Measurements from ENCODE around the gene IFNB1. TPM values are rescaled to one million over a fixed set of nuclear protein-coding genes. Genes with fewer than 3 reads are reported as not detected.

Gene IFNB1
- total RNA-seq, 1 experiment from 2014 or later, result not detected

DNA sequence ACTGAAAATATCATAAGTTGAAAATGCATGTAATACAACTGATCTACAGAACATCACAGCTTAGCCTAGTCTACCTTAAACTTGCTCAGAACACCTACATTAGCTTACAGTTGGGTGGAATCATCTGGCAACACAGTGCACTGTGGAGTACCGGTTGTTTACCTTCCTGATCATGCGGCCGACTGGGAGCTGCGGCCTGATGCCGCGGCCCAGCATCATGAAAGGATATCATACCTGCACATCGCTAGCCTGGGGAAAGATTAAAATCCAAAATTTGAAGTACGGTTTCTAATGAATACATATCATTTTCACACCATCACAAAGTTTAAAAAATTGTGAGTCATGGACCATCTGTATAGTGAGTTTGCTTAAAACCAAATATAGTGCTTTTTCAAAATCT lies 48.1 kb downstream of the IFNB1 start (continued):
- TF ChIP-seq, protein P1, sequence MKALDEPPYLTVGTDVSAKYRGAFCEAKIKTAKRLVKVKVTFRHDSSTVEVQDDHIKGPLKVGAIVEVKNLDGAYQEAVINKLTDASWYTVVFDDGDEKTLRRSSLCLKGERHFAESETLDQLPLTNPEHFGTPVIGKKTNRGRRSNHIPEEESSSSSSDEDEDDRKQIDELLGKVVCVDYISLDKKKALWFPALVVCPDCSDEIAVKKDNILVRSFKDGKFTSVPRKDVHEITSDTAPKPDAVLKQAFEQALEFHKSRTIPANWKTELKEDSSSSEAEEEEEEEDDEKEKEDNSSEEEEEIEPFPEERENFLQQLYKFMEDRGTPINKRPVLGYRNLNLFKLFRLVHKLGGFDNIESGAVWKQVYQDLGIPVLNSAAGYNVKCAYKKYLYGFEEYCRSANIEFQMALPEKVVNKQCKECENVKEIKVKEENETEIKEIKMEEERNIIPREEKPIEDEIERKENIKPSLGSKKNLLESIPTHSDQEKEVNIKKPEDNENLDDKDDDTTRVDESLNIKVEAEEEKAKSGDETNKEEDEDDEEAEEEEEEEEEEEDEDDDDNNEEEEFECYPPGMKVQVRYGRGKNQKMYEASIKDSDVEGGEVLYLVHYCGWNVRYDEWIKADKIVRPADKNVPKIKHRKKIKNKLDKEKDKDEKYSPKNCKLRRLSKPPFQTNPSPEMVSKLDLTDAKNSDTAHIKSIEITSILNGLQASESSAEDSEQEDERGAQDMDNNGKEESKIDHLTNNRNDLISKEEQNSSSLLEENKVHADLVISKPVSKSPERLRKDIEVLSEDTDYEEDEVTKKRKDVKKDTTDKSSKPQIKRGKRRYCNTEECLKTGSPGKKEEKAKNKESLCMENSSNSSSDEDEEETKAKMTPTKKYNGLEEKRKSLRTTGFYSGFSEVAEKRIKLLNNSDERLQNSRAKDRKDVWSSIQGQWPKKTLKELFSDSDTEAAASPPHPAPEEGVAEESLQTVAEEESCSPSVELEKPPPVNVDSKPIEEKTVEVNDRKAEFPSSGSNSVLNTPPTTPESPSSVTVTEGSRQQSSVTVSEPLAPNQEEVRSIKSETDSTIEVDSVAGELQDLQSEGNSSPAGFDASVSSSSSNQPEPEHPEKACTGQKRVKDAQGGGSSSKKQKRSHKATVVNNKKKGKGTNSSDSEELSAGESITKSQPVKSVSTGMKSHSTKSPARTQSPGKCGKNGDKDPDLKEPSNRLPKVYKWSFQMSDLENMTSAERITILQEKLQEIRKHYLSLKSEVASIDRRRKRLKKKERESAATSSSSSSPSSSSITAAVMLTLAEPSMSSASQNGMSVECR (CRISPR knock-in tag; IDR thresholded peaks at IDR 0.05; ENCODE audit: borderline replicate concordance), result no peak
- TF ChIP-seq GRHL2 (CRISPR knock-in tag; IDR thresholded peaks at IDR 0.05; ENCODE audit: insufficient replicate concordance, severe bottlenecking) (no peak), ZNF396 (CRISPR knock-in tag; IDR thresholded peaks at IDR 0.05; ENCODE audit: borderline replicate concordance) (no peak)
- TF ChIP-seq, protein P2, sequence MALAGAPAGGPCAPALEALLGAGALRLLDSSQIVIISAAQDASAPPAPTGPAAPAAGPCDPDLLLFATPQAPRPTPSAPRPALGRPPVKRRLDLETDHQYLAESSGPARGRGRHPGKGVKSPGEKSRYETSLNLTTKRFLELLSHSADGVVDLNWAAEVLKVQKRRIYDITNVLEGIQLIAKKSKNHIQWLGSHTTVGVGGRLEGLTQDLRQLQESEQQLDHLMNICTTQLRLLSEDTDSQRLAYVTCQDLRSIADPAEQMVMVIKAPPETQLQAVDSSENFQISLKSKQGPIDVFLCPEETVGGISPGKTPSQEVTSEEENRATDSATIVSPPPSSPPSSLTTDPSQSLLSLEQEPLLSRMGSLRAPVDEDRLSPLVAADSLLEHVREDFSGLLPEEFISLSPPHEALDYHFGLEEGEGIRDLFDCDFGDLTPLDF (CRISPR knock-in tag; IDR thresholded peaks at IDR 0.05), result no peak

DNA sequence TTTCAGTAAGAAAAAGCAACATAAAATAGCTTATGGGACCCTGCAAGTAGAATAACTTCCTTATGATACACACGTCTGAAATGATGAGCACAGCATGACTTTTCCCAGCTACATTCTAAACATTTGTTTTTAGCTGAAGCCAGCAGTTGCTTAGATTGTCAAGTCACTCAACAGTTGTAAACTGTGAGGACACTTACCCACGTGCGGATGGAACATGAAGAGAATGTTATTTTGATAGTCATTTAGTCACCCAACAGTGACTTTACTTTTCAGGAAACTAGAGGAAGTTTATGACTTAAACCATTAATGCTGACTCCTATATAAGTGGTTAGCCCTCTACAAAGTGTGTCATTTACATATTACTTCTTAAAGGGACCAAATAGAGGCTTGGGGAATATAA lies 49.3 kb downstream of the IFNB1 start:
- Mint-ChIP-seq H3K36me3 (no peaks in the 10 kb centered on the region), H3K9me3 (no peaks in the 10 kb centered on the region), H3K4me1 (no peaks in the 10 kb centered on the region), H3K27me3 (ENCODE audit: low read depth) (peaks cover 11% of the 10 kb centered on the region), H3K4me3 (no peak overlapping the region), H3K27ac (no peak overlapping the region)
- DNase-seq (ENCODE audit: low spot score), result no peak
- ATAC-seq, result no peak
- ChIA-PET CTCF (interaction anchor here (1.3 kb wide), 1 partner anchor 368 kb away, joined by 3 read pairs; no protein-coding TSS in a partner anchor), POLR2A (no interaction called here)
- TF ChIP-seq, protein P3, sequence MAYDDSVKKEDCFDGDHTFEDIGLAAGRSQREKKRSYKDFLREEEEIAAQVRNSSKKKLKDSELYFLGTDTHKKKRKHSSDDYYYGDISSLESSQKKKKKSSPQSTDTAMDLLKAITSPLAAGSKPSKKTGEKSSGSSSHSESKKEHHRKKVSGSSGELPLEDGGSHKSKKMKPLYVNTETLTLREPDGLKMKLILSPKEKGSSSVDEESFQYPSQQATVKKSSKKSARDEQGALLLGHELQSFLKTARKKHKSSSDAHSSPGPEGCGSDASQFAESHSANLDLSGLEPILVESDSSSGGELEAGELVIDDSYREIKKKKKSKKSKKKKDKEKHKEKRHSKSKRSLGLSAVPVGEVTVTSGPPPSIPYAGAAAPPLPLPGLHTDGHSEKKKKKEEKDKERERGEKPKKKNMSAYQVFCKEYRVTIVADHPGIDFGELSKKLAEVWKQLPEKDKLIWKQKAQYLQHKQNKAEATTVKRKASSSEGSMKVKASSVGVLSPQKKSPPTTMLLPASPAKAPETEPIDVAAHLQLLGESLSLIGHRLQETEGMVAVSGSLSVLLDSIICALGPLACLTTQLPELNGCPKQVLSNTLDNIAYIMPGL (CRISPR knock-in tag; IDR thresholded peaks at IDR 0.05), result no peak
- TF ChIP-seq OVOL2 (CRISPR knock-in tag; IDR thresholded peaks at IDR 0.05; ENCODE audit: borderline replicate concordance) (no peak), ZNF232 (CRISPR knock-in tag; IDR thresholded peaks at IDR 0.05) (no peak), TCF7 (CRISPR knock-in tag; IDR thresholded peaks at IDR 0.05; ENCODE audit: low read depth) (no peak), CREB1 (CRISPR knock-in tag; IDR thresholded peaks at IDR 0.05) (no peak), ESRRA (CRISPR knock-in tag; IDR thresholded peaks at IDR 0.05; ENCODE audit: borderline replicate concordance) (no peak), ZNF138 (CRISPR knock-in tag; conservative IDR thresholded peaks at IDR 0.05) (no peak)
- TF ChIP-seq, protein P4, sequence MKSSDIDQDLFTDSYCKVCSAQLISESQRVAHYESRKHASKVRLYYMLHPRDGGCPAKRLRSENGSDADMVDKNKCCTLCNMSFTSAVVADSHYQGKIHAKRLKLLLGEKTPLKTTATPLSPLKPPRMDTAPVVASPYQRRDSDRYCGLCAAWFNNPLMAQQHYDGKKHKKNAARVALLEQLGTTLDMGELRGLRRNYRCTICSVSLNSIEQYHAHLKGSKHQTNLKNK (CRISPR knock-in tag; IDR thresholded peaks at IDR 0.05), result no peak
- TF ChIP-seq, protein P5, sequence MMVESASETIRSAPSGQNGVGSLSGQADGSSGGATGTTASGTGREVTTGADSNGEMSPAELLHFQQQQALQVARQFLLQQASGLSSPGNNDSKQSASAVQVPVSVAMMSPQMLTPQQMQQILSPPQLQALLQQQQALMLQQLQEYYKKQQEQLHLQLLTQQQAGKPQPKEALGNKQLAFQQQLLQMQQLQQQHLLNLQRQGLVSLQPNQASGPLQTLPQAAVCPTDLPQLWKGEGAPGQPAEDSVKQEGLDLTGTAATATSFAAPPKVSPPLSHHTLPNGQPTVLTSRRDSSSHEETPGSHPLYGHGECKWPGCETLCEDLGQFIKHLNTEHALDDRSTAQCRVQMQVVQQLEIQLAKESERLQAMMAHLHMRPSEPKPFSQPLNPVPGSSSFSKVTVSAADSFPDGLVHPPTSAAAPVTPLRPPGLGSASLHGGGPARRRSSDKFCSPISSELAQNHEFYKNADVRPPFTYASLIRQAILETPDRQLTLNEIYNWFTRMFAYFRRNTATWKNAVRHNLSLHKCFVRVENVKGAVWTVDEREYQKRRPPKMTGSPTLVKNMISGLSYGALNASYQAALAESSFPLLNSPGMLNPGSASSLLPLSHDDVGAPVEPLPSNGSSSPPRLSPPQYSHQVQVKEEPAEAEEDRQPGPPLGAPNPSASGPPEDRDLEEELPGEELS (CRISPR knock-in tag; IDR thresholded peaks at IDR 0.05), result no peak
- TF ChIP-seq, protein P6, sequence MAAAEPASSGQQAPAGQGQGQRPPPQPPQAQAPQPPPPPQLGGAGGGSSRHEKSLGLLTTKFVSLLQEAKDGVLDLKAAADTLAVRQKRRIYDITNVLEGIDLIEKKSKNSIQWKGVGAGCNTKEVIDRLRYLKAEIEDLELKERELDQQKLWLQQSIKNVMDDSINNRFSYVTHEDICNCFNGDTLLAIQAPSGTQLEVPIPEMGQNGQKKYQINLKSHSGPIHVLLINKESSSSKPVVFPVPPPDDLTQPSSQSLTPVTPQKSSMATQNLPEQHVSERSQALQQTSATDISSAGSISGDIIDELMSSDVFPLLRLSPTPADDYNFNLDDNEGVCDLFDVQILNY (CRISPR knock-in tag; IDR thresholded peaks at IDR 0.05), result no peak
- TF ChIP-seq, protein P7, sequence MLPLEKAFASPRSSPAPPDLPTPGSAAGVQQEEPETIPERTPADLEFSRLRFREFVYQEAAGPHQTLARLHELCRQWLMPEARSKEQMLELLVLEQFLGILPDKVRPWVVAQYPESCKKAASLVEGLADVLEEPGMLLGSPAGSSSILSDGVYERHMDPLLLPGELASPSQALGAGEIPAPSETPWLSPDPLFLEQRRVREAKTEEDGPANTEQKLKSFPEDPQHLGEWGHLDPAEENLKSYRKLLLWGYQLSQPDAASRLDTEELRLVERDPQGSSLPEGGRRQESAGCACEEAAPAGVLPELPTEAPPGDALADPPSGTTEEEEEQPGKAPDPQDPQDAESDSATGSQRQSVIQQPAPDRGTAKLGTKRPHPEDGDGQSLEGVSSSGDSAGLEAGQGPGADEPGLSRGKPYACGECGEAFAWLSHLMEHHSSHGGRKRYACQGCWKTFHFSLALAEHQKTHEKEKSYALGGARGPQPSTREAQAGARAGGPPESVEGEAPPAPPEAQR (CRISPR knock-in tag; IDR thresholded peaks at IDR 0.05), result no peak
- TF ChIP-seq, protein P8, sequence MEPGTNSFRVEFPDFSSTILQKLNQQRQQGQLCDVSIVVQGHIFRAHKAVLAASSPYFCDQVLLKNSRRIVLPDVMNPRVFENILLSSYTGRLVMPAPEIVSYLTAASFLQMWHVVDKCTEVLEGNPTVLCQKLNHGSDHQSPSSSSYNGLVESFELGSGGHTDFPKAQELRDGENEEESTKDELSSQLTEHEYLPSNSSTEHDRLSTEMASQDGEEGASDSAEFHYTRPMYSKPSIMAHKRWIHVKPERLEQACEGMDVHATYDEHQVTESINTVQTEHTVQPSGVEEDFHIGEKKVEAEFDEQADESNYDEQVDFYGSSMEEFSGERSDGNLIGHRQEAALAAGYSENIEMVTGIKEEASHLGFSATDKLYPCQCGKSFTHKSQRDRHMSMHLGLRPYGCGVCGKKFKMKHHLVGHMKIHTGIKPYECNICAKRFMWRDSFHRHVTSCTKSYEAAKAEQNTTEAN (CRISPR knock-in tag; IDR thresholded peaks at IDR 0.05), result no peak
- TF ChIP-seq, protein P9, sequence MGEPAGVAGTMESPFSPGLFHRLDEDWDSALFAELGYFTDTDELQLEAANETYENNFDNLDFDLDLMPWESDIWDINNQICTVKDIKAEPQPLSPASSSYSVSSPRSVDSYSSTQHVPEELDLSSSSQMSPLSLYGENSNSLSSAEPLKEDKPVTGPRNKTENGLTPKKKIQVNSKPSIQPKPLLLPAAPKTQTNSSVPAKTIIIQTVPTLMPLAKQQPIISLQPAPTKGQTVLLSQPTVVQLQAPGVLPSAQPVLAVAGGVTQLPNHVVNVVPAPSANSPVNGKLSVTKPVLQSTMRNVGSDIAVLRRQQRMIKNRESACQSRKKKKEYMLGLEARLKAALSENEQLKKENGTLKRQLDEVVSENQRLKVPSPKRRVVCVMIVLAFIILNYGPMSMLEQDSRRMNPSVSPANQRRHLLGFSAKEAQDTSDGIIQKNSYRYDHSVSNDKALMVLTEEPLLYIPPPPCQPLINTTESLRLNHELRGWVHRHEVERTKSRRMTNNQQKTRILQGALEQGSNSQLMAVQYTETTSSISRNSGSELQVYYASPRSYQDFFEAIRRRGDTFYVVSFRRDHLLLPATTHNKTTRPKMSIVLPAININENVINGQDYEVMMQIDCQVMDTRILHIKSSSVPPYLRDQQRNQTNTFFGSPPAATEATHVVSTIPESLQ (CRISPR knock-in tag; IDR thresholded peaks at IDR 0.05), result no peak
- TF ChIP-seq, protein P10, sequence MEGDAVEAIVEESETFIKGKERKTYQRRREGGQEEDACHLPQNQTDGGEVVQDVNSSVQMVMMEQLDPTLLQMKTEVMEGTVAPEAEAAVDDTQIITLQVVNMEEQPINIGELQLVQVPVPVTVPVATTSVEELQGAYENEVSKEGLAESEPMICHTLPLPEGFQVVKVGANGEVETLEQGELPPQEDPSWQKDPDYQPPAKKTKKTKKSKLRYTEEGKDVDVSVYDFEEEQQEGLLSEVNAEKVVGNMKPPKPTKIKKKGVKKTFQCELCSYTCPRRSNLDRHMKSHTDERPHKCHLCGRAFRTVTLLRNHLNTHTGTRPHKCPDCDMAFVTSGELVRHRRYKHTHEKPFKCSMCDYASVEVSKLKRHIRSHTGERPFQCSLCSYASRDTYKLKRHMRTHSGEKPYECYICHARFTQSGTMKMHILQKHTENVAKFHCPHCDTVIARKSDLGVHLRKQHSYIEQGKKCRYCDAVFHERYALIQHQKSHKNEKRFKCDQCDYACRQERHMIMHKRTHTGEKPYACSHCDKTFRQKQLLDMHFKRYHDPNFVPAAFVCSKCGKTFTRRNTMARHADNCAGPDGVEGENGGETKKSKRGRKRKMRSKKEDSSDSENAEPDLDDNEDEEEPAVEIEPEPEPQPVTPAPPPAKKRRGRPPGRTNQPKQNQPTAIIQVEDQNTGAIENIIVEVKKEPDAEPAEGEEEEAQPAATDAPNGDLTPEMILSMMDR (IDR thresholded peaks at IDR 0.05), result no peak
